ENCODE data around the gene DAO. TPM values are rescaled to one million over a fixed set of nuclear protein-coding genes. Genes with fewer than 3 reads are reported as not detected.

DAO gene
- polyA plus RNA-seq, 1 of the 3 experiments (the other 2 are of a cell fraction) = not detected

DNA sequence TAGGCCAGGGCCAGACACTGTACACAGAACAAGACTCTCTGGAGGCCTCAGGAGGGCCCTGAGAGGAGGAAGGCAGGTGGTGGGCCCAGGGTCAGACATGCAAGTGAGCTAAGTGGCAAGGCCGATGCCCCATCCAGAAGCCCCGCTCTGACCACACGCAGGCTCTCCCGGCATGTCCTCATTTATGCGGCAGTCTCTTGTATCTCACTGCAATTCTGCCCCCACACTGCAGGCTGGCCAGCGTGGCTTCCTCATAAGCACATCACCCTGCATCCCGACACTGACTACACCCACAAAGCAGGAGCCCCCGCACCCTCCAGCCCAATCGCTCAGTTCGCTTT lies 40.0 kb upstream of the DAO start:
- ChIA-PET POLR2A (no interaction called here), CTCF (interaction anchor here (0.8 to 3.1 kb wide), 3 partner anchors 12 to 111 kb away, joined by 3 to 10 read pairs (median 3); no protein-coding TSS in a partner anchor)
- no peaks in the 10 kb centered on the region for H3K27me3 ChIP-seq (ENCODE audit: insufficient read depth)
- H3K36me3 ChIP-seq (replicated peaks in 1 of 2; ENCODE audit: control insufficient read depth in 1 of 2, insufficient read depth in 2 of 2, low read length in 1 of 2) = peaks cover 28 to 45% of the 10 kb centered on the region in 2 experiments
- H3K9ac ChIP-seq = peak overlapping the region; percentile 68
- H3K4me3 ChIP-seq (ENCODE audit: low read depth in 2 of 2, low read length in 1 of 2) = no peak overlapping the region
- H3K4me2 ChIP-seq = peak overlapping the region; percentile 49; the same call in 1 of the 2 replicates
- H2AFZ ChIP-seq (ENCODE audit: low read depth) = no peak overlapping the region
- 95% methylated on average over 10 of the region's 10 CpGs for WGBS (ENCODE audit: low lambda C conversion rate)
- H3K9me2 ChIP-seq = no peaks in the 10 kb centered on the region
- H3K9me3 ChIP-seq = no peaks in the 10 kb centered on the region
- peaks cover 85% of the 10 kb centered on the region for H3K79me2 ChIP-seq (ENCODE audit: insufficient read depth)
- TF ChIP-seq, protein P1, sequence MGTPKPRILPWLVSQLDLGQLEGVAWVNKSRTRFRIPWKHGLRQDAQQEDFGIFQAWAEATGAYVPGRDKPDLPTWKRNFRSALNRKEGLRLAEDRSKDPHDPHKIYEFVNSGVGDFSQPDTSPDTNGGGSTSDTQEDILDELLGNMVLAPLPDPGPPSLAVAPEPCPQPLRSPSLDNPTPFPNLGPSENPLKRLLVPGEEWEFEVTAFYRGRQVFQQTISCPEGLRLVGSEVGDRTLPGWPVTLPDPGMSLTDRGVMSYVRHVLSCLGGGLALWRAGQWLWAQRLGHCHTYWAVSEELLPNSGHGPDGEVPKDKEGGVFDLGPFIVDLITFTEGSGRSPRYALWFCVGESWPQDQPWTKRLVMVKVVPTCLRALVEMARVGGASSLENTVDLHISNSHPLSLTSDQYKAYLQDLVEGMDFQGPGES (IDR thresholded peaks at IDR 0.05; ENCODE audit: low read depth, low read length) = no peak
- TF ChIP-seq MAX (IDR thresholded peaks at IDR 0.05; ENCODE audit: low read depth) = no peak
- no peak for TF ChIP-seq TAF1 (IDR thresholded peaks at IDR 0.05; ENCODE audit: borderline replicate concordance, low read depth, low read length)
- no peak for TF ChIP-seq MEF2A (IDR thresholded peaks at IDR 0.05; ENCODE audit: borderline replicate concordance, low read depth)
- no peak for TF ChIP-seq GABPA (IDR thresholded peaks at IDR 0.05; ENCODE audit: low read depth)
- TF ChIP-seq, protein P2, sequence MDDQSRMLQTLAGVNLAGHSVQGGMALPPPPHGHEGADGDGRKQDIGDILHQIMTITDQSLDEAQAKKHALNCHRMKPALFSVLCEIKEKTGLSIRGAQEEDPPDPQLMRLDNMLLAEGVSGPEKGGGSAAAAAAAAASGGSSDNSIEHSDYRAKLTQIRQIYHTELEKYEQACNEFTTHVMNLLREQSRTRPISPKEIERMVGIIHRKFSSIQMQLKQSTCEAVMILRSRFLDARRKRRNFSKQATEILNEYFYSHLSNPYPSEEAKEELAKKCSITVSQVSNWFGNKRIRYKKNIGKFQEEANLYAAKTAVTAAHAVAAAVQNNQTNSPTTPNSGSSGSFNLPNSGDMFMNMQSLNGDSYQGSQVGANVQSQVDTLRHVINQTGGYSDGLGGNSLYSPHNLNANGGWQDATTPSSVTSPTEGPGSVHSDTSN (IDR thresholded peaks at IDR 0.05) = no peak
- TF ChIP-seq, protein P3, sequence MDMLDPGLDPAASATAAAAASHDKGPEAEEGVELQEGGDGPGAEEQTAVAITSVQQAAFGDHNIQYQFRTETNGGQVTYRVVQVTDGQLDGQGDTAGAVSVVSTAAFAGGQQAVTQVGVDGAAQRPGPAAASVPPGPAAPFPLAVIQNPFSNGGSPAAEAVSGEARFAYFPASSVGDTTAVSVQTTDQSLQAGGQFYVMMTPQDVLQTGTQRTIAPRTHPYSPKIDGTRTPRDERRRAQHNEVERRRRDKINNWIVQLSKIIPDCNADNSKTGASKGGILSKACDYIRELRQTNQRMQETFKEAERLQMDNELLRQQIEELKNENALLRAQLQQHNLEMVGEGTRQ (IDR thresholded peaks at IDR 0.05; ENCODE audit: borderline replicate concordance, low read depth, low read length) = no peak
- TF ChIP-seq FOXM1 (IDR thresholded peaks at IDR 0.05; ENCODE audit: low read depth) = no peak
- TF ChIP-seq EP300 (IDR thresholded peaks at IDR 0.05; ENCODE audit: borderline replicate concordance in 1 of 2, low read depth in 1 of 2, low read length in 1 of 2) = no peak
- TF ChIP-seq GATA2 (CRISPR knock-in tag; IDR thresholded peaks at IDR 0.05) = no peak
- TF ChIP-seq REST (IDR thresholded peaks at IDR 0.05; ENCODE audit: low read depth, low read length) = no peak
- no peak for TF ChIP-seq RAD21 (IDR thresholded peaks at IDR 0.05; ENCODE audit: low read length)
- no peak for TF ChIP-seq RXRA (IDR thresholded peaks at IDR 0.05; ENCODE audit: borderline replicate concordance, low read depth)
- TF ChIP-seq TCF12 (IDR thresholded peaks at IDR 0.05) = no peak
- TF ChIP-seq EZH2phosphoT487 (IDR thresholded peaks at IDR 0.05; ENCODE audit: borderline replicate concordance, low read depth) = no peak
- TF ChIP-seq YY1 (IDR thresholded peaks at IDR 0.05; ENCODE audit: low read depth) = no peak
- no peak for TF ChIP-seq JUND (IDR thresholded peaks at IDR 0.05)
- TF ChIP-seq SMC3 (IDR thresholded peaks at IDR 0.05; ENCODE audit: low read depth, low read length) = no peak
- no peak for DNase-seq
- H3F3A ChIP-seq (replicated peaks; ENCODE audit: insufficient read depth) = peaks cover 45% of the 10 kb centered on the region
- H3K27ac ChIP-seq (ENCODE audit: low read depth in 2 of 2, low read length in 1 of 2) = peak overlapping the region; percentile 98 to 100
- no peaks in the 10 kb centered on the region for H4K20me1 ChIP-seq (ENCODE audit: insufficient read depth)
- peaks cover 31 to 48% of the 10 kb centered on the region in 2 experiments for H3K4me1 ChIP-seq (ENCODE audit: control insufficient read depth in 1 of 2, insufficient read depth in 2 of 2, low read depth in 1 of 2, low read length in 1 of 2)
